HG03135 (cell line): ENCODE results near the gene EIF1AD.
"Not testable (repeated sequence)": the region's sequence is repeated elsewhere in the genome, so short reads cannot be mapped to it uniquely, and the experiment has no call there.

ENCODE experiments used
- ATAC-seq: cut with Tn5 transposase; IDR thresholded peaks from one replicate; pipeline ENCODE4 v1.9.1; 2021; ENCODE audit warnings: mild to moderate bottlenecking, moderate library complexity; ENCODE audit not compliant: unreplicated experiment

The EIF1AD gene

DNA sequence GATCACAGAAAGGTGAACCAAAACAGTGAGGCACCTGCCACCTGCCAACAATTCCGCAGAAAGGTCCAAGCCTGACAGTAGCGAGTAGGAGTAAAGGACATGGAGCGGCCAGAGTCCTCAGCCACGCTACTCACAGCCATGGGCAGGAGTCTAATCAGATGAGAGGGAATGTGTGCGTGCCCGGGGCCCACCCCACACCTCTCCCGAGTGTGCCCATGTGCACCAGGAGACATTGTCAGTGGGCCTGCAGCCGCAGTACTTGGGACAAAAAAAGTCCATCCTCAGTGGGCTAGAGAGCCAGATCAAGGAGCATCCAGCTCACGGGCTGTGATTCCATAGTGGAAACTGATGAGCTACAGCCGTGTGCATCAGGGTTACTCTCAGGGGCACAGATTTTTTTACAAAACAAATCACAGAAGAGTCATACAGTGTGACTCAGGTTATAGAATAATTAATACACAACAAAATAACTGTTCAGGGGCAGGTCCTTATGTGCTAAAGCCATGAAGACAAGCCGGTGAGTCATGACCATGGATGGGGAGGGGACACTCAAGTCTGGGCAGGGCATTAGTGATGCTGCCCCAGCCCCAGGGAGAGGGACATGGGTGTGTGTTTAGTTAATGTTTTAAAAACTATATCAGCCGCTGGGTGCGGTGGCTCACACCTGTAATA, 28.4 kb downstream of the EIF1AD start:
- ATAC-seq: no peak

DNA sequence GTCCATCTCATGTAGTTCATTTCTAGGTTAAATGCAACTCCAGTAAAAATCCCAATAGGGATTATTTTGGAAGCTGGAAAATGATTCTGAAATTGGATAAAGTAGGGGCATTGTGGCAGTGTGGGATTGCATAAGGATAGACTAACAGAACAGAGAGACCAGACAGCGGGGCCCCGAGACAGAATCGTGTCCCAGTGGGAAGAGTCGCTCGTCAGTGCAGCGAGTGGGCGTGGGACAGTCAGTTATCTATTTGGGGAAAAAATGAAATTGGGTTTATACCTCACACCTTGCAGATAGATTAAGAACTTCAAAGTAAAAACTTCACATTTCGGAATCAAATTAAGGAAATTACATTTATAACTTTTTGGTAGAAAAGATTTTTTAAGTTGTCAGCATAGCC, 29.8 kb downstream of the EIF1AD start:
- no peak for ATAC-seq

DNA sequence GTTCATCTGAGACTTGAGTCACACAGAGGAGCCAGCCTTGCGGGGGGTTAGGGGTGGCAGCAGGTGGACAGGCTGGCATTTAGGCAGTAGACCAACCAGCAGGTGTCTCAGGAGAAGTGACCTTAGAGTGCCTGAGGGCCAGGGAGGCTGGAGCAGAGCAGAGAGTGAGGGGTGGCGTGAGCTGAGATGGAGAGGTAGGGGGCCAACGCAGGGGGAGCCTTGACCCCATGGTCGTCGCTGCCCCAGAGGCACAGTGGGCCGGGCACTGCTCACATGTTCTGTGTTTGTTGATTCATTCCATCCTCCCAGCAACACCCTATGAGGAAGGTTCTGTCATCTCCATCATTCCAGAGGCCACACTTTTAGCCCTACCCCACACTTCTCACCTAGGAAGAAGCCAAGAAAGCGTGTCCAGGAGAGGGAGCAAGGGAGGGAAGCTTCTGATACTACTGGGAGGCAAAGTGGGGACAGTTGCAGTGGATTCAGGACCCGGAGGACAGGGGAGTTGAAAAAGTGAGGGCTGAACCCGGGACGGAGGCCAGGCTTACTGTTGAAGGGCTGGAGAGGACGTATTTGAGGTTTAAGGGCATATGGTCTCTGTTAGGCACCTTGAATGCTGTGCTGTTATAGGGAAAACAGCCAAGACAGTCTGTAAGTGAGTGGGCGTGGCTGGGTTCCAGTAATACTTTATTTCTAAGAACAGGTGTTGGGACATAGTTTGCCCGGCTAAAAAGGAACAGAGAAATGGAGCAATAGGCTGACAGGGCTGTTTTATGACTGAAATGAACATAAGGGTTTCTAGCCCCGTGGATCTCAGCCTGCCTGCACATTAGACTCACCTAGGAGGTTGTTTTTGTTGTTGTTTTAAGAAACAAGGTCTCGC, 33.1 kb downstream of the EIF1AD start:
- ATAC-seq: no peak

DNA sequence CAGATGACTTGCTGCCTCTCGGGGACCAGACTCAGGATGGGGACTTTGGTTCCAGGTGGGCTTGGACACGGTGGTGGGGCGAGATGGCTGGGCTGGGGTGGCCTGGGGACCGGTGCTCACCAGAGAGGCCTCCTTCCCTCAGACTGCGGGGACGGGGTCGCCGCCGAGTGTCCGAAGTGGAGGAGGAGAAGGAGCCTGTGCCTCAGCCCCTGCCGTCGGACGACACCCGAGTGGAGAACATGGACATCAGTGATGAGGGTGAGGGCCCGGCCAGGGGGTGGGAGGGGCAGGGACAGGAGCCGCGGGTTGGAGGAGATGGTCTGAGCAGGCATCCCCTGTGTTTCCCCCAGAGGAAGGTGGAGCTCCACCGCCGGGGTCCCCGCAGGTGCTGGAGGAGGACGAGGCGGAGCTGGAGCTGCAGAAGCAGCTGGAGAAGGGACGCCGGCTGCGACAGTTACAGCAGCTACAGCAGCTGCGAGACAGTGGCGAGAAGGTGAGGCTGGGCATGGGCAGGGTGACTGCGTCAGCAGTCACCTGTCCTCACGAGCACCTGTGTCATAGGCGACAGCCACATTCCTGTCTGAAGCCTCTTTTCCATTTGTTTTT, 34.5 kb downstream of the EIF1AD start:
- ATAC-seq: no peak

DNA sequence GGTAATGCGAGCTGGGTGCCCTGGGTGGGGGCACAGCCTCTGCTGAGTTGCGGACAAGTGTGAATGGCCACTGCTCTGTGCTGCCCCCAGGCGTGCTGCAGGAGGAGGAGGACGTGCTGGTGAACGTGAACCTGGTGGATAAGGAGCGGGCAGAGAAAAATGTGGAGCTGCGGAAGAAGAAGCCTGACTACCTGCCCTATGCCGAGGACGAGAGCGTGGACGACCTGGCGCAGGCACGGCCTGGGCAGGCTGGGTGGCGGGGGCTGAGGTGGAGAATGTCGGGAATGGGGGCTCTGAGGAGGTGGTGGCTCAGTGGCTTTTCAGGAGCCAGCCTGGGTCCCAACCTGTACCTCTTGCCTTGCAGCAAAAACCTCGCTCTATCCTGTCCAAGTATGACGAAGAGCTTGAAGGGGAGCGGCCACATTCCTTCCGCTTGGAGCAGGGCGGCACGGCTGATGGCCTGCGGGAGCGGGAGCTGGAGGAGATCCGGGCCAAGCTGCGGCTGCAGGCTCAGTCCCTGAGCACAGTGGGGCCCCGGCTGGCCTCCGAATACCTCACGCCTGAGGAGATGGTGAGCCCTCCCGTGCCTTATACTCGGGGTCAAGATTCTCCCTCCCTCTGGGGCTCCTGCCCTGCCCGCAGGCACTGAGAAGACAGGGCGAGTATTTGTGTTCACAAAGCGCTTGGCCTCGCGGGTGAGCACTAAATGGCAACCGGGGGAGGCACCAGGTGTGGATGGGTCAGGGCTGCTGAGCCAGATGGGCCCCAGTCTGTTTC, 35.8 kb downstream of the EIF1AD start:
- ATAC-seq: no peak

DNA sequence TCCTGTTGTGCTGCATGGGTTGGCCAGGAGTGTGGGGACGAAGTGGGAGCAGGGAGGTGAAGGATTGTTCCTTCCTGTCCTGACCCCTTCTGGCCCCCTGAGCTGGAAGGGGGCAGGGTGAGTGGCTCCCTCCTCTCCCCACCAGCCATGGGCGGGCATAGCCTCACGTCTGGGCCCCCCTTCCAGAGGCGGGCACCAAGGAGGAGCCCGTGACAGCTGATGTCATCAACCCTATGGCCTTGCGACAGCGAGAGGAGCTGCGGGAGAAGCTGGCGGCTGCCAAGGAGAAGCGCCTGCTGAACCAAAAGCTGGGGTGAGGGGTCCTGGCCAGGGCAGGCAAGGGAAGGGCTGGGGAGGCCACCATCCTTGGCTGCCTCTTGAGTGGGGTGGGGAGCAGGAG, 37.1 kb downstream of the EIF1AD start:
- ATAC-seq: no peak

DNA sequence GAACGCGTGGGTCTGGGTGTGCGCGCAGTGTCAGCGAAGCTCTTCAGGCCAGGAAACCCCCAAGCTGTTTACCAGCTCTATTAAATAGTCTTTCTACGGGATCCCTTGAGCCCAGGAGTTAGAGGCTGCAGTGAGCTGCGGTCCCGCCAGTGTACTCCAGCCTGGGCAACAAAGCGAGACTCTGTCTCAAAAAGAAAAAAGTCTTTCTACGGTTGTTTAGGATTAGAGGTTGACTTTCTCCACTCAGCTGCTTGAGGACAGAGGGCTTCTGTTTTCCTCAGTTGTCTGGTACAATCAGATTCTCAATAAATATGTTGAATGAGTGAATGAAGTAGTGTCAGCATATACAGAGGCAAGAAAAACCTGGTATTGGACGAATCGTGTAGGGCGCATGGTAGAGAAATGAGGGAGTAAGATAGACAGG, 39.8 kb downstream of the EIF1AD start:
- ATAC-seq: no peak

DNA sequence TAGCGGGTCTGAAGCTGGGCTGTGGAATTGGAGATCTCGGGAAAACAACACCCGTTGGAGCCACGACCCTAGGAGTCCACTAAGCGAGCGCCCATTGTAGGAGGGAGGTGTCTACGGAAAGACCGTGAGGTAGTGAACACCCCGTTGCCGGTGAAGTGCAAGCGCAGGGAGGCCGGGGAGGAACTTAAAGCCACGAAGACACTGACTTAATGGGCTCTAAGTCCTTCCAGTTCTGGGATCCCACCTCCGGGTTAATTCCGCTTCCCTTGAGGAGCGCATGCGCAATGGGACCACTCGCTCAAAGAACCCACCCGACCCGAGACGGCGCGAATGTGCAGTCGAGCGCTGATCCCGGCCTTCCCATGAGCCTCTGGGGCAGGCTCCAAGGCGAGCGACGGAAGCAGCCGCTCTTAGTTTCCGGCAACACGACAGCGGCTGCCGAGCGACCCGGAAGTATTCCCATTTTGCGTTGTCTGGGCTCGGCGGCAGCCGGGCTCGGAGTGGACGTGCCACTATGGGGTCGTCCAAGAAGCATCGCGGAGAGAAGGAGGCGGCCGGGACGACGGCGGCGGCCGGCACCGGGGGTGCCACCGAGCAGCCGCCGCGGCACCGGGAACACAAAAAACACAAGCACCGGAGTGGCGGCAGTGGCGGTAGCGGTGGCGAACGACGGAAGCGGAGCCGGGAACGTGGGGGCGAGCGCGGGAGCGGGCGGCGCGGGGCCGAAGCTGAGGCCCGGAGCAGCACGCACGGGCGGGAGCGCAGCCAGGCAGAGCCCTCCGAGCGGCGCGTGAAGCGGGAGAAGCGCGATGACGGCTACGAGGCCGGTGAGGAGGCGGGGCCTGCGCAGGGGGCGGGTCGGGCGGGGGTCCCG, 40.5 kb downstream of the EIF1AD start, which contains the start of gene SART1:
Gene SART1, plus strand, starts transcription at position 468 of the 874 bp plus-strand sequence. Its CDS starts 47 bp downstream, at position 515.
- peak; percentile 74 for ATAC-seq

DNA sequence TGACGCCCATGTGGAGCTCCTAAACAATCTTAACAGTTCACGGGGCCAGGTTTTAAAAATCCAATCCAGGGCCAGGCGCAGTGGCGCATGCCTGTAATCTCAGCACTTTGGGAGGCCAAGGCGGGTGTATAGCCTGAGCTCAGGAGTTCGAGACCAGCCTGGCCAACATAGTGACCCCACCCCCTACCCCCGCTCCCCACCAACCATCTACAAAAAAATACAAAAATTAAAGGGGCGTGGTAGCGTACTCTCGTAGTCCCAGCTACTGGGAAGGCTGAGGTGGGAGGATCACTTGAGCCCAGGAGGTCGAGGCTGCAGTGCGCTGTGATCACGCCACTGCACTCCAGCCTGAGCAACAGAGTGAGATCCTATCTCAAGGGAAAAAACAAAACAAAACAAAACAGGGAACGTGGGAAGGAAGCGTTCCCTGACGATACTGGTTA, 41.1 kb downstream of the EIF1AD start:
- ATAC-seq: no peak

DNA sequence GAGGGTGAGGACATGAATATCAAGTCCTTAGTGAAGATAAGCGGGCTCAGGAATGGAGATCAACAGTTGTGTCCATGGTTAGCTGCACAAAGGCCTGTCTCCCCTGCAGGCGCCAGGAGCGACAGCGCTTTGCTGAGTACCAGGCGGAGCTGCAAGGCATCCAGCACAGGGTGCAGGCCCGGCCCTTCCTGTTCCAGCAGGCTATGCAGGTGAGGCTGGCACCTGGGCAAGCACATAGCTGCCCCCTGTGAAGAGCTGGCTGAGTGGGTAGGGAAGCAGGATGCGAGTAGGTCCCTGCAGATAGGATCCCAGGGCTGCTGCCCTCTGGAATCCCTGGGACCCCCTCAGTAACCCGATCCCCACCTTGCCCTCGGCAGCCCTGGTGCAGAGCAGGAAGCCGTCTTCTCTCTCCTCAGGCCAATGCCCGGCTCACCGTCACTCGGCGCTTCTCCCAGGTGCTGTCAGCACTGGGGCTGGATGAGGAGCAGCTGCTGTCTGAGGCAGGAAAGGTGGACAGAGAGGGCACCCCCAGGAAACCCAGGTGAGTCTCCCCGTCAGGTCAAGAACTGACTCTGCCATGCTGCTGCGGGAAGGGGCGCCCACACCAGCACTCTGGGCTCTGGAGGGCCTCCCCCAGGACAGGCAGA, 43.1 kb downstream of the EIF1AD start:
- ATAC-seq: no peak

DNA sequence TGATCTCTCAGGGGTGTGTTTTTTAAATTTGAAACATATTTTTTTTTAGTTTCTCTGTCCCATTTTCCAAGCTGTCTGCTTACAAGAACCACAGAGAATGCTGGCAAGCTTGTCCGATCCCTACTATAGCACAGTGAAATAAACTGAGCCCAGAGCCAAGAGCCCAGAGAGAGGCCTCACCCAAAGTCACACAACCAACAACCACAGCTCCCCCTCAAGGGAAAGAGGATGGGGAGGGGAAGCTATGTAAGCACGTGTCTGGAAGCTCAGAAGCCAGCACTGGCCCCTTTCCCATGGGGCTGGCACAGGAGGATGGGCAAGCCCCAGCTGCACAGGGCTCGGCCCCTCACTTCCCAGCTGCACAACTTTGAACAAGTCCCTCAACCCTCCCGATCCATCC, 43.7 kb downstream of the EIF1AD start:
- ATAC-seq: no peak

DNA sequence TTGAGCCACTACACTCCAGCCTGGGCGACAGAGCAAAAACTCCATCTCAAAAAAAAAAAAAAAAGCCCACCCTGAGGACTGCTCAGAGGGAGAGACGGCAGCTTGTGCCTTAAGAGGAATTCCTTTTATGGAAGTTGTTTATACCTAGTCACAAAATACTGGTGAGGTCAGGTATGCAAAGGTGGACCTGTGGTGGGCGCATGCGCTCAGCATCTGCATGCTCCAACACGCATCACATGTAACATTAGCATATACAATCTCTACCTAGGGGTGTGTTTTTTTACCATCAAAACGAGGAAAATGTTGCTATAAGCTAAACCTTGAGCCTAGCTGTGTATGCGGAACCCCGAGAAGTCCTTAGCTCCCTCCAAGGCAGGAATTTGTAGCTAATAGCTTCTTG, 47.2 kb downstream of the EIF1AD start:
- no peak for ATAC-seq

DNA sequence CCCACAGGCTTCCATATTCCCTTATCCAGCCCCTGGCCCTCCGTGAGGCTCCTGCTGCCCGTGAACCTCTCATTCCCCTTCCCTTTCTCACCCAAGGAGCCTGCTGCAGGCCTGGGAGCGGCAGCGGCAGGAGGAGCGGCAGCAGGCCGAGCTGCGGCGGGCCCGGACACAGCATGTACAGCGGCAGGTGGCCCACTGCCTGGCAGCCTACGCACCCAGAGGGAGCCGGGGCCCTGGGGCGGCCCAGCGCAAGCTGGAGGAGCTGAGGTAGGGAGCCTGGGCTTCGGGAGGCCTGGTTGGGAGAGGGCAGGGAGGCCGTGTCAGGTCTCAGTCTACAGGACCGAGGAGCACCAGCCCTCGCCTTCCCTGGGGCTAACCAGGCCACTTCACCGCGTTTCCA, 48.5 kb downstream of the EIF1AD start:
- no peak for ATAC-seq

DNA sequence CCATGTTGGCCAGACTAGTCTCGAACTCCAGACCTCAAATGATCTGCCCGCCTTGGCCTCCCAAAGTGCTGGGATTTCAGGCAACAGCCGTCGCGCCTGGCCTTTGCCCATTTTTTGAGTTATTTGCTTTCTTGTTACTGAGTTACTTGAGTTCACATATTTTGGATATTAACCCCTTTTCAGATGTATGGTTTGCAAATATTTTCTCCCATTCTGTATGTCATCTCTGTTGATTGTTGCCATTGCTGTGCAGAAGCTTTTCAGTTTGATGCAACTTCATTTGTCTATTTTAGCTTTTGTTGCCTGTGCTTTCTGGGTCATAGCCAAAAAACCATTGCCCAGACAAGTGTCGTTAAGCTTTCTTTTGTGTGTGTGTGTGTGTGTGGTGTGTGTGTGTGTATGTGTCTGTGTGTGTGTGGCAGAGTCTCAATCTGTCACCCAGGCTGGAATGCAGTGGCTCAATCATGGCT, 49.9 kb downstream of the EIF1AD start:
- no peak for ATAC-seq

DNA sequence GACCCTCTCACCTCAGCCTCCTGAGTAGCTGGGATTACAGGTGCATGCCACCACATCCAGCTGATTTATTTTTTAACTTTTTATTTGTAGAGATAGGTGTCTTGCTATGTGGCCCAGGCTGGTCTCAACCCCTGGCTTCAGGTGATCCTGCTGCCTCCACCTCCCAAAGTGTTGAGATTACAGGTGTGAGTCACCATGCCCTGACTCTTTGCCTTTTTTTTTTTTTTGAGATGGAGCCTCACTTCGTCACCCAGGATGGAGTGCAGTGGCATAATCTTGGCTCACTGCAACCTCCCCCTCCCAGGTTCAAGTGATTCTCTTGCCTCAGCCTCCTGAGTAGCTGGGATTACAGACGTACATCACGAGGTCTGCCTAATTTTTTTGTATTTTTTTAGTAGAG, 50.3 kb downstream of the EIF1AD start:
- ATAC-seq: not testable (repeated sequence)

DNA sequence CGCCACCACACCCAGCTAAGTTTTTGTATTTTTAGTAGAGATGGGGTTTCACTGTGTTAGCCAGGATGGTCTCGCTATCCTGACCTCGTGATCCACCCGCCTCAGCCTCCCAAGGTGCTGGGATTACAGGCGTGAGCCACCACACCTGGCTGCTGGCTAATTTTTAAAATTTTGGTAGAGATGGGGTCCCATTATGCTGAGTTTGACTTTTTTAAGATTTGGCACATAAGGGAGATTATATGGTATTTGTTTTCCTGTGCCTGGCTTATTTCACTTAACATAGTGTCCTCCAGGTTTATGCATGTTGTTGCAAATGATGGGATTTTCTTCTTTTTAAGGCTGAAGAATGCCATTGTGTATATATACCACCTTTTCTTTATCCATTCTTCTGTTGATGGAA, 51.2 kb downstream of the EIF1AD start:
- not testable (repeated sequence) for ATAC-seq

DNA sequence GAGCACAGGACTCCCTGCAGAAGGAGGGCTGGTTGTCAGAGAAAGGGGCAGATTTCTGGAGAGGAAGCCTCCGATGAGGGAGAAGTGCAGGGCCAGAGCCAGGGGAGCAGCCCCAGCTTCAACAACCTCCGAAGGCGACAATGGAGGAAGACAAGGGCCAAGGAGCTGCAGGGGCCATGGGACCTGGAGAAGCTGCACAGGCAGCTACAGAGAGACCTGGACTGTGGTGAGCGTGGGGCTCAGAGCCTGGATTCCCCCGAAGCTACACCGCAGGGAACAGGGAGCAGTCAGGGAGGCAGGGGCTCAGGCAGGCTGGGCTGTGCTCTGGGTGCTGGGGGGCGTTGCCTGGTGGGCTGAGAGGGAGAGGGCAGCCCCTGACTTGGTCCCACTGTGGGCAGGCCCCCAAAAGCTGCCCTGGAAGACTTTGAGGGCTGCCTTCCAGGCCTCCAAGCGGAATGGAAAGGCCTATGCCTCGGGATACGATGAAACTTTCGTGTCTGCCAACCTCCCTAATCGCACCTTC, 54.3 kb downstream of the EIF1AD start:
- ATAC-seq: no peak

DNA sequence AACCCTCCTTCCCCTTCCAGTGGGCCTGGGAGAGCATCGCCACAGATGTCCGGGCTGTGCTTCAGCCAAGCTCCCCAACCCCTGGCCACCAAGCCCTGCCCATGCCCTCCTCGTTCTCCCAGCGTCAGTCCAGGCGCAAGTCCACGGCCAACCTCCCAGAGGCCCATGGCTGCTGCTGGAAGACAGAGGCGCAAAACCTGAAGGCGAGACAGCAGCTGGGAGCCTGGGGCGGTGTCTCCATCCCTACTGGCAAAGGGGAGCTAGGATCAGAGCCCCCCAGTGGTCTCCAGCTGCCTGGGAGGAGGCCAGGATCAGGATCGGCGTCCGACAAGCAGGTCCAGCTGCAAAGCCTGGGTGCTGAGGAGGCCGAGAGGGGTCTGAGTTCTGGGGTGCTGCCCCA, 54.8 kb downstream of the EIF1AD start:
- no peak for ATAC-seq

DNA sequence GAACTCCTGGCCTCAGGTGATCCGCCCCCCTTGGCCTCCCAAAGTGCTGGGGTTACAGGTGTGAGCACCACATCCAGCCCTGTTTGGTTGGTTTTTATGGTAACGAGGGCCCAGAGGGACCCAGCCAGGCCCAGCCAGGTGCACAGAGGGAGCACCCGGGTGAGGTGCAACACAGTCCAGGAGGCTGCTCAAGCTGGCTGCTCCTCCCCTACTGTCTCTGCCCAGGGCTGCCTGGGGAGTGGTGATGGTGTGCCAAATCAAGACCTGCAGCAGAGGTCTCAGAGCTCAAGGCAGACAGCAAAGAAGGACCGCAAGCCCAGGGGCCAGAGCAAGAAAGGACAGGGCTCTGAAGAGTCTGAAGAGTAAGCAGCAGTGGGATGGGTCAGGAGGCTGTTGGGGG, 55.3 kb downstream of the EIF1AD start:
- no peak for ATAC-seq
